Thyroid gland (tissue), 4 donors: ENCODE data around the gene DCAF7. TPM values are rescaled to one million over a fixed set of nuclear protein-coding genes. Genes with fewer than 3 reads are reported as not detected.
A peak's percentile ranks its signal among the peaks of the same experiment; 100 is the strongest.

Source experiments
- DNase-seq, 2 donors: peaks; one replicate each; pipeline ENCODE4 v3.0.0-alpha.2; 2019
- H3K27ac ChIP-seq, 3 donors: fragments of 200-600 bp; sonication (generic); 1 replicate in 2 of 3; 2 replicates in 1 of 3; pipeline ENCODE4 v1.5.1; 2016 to 2019; ENCODE audit warnings: mild to moderate bottlenecking in 1 of 3, moderate library complexity in 1 of 3
- H3K27me3 ChIP-seq: fragments of 200-600 bp; sonication (generic); one replicate; pipeline ENCODE4 v1.5.1; 2019
- H3K36me3 ChIP-seq, 2 donors: fragments of 200-600 bp; sonication (generic); one replicate each; pipeline ENCODE4 v1.5.1; 2016 to 2019
- H3K4me1 ChIP-seq, 2 donors: fragments of 200-600 bp; sonication (generic); one replicate each; pipeline ENCODE4 v1.5.1; 2017 to 2019
- H3K4me3 ChIP-seq, 3 donors: fragments of 200-600 bp; sonication (generic); replicated peaks in 1 of 3; 1 replicate in 2 of 3; 2 replicates in 1 of 3; pipeline ENCODE4 v1.5.1; 2016; ENCODE audit warnings: mild to moderate bottlenecking in 1 of 3
- H3K9me3 ChIP-seq: fragments of 200-600 bp; sonication (generic); one replicate; pipeline ENCODE4 v1.5.1; 2017
- CTCF ChIP-seq, 6 experiments: fragments of 200-600 bp in 3 of 6; fragments of 450-650 bp in 3 of 6; sonication (generic) in 3 of 6; IDR thresholded peaks; one replicate each; pipeline ENCODE4 v1.5.1; 2016 to 2019; ENCODE audit warnings: antibody characterized with exemption in 6 of 6, mild to moderate bottlenecking in 2 of 6, inconsistent platforms in 1 of 6, moderate library complexity in 1 of 6
- POLR2A ChIP-seq, 2 donors: fragments of 450-650 bp; IDR thresholded peaks; one replicate each; pipeline ENCODE4 v1.6.1; 2017; ENCODE audit warnings: antibody characterized with exemption in 2 of 2, mild to moderate bottlenecking in 2 of 2, moderate library complexity in 1 of 2
- WGBS, 2 donors: methylation state at CpG; one replicate each; pipeline ENCODE4 v1.1.5; 2017; 5-methylcytosine and 5-hydroxymethylcytosine counted together
- intact Hi-C: fragments of 100-400 bp; cut with DNase I; formaldehyde crosslinking; loops from one replicate; pipeline ENCODE4 v1.15.1; 2023
- total RNA-seq, 4 donors: library from RNA; depleted of rRNA; stranded (reverse); fragments of >200 nt; gene quantifications; one replicate each; pipeline ENCODE4 v1.2.3, GENCODE V29; 2016

DCAF7 gene
- total RNA-seq, 4 donors from 2014 or later = 35.1 to 44.8 (median 40.5) TPM

GRCh38 chr17:63621684-63622573 lies 71.7 kb downstream of the DCAF7 start, which contains the start of gene MAP3K3:
Gene MAP3K3 (plus strand): TSS chr17:63622417. CDS start chr17:63622760, 343 bp downstream.
- TF ChIP-seq CTCF (IDR thresholded peaks at IDR 0.05) (peak in 2 of 6 experiments; percentile 3 to 21), POLR2A (IDR thresholded peaks at IDR 0.05) (peak; percentile 5 to 85)
- Histone ChIP-seq H3K4me3 (peak within 1 kb of the TSS; percentile 35 to 82 (median 64)), H3K4me1 (peaks cover 19 to 24% of the 10 kb centered on the region in 2 donors), H3K27me3 (no peaks in the 10 kb centered on the region), H3K27ac (peak within 1 kb of the TSS; percentile 61 to 76 (median 75)), H3K9me3 (no peaks in the 10 kb centered on the region), H3K36me3 (no peaks in the 10 kb centered on the region)
- peak; percentile 99 to 100 for DNase-seq
- intact Hi-C loops = no loop called here
- WGBS, 2 donors = 0 to 1% methylated on average over 15 to 49 of the region's 75 CpGs

GRCh38 chr17:63622574-63623390 lies 72.5 kb downstream of the DCAF7 start:
- Histone ChIP-seq H3K36me3 (no peaks in the 10 kb centered on the region), H3K27me3 (no peaks in the 10 kb centered on the region), H3K4me1 (peaks cover 19 to 29% of the 10 kb centered on the region in 2 donors), H3K27ac (peak overlapping the region; percentile 51 to 57 (median 57)), H3K4me3 (peak overlapping the region; percentile 35 to 82 (median 64)), H3K9me3 (no peaks in the 10 kb centered on the region)
- peak; percentile 76 to 77 for DNase-seq
- 0 to 1% methylated on average over 26 to 38 of the region's 100 CpGs for WGBS, 2 donors
- intact Hi-C loops = no loop called here
- no peak for TF ChIP-seq CTCF (IDR thresholded peaks at IDR 0.05)
- TF ChIP-seq POLR2A (IDR thresholded peaks at IDR 0.05) = no peak

GRCh38 chr17:63623786-63624530 lies 73.7 kb downstream of the DCAF7 start:
- H3K27ac ChIP-seq = peak overlapping the region in 1 of 3 donors; percentile 38

GRCh38 chr17:63624531-63624880 lies 74.2 kb downstream of the DCAF7 start:
- Histone ChIP-seq H3K36me3 (no peaks in the 10 kb centered on the region), H3K9me3 (no peaks in the 10 kb centered on the region), H3K27me3 (no peaks in the 10 kb centered on the region), H3K27ac (no peak overlapping the region), H3K4me1 (peaks cover 25 to 35% of the 10 kb centered on the region in 2 donors), H3K4me3 (no peak overlapping the region)
- DNase-seq = no peak
- intact Hi-C loops = no loop called here
- TF ChIP-seq POLR2A (IDR thresholded peaks at IDR 0.05) (no peak), CTCF (IDR thresholded peaks at IDR 0.05) (no peak)
- 93 to 97% methylated on average over 1 of the region's 1 CpG for WGBS, 2 donors

More at GRCh38 chr17:63623786-63624530, 73.7 kb downstream of the DCAF7 start:
- no peak for DNase-seq
- peak overlapping the region in 1 of 3 donors; percentile 64 for H3K4me3 ChIP-seq
- H3K4me1 ChIP-seq = peaks cover 19 to 30% of the 10 kb centered on the region in 2 donors
- no peak for TF ChIP-seq CTCF (IDR thresholded peaks at IDR 0.05)
- TF ChIP-seq POLR2A (IDR thresholded peaks at IDR 0.05) = no peak
- H3K36me3 ChIP-seq = no peaks in the 10 kb centered on the region
- no peaks in the 10 kb centered on the region for H3K27me3 ChIP-seq
- intact Hi-C loops = no loop called here
- WGBS, 2 donors = 67 to 71% methylated on average over 7 of the region's 7 CpGs
- no peaks in the 10 kb centered on the region for H3K9me3 ChIP-seq
